ENCODE results near the gene RFC3.
"Not testable (repeated sequence)": the region's sequence is repeated elsewhere in the genome, so short reads cannot be mapped to it uniquely, and the experiment has no call there.

Gene RFC3, protein sequence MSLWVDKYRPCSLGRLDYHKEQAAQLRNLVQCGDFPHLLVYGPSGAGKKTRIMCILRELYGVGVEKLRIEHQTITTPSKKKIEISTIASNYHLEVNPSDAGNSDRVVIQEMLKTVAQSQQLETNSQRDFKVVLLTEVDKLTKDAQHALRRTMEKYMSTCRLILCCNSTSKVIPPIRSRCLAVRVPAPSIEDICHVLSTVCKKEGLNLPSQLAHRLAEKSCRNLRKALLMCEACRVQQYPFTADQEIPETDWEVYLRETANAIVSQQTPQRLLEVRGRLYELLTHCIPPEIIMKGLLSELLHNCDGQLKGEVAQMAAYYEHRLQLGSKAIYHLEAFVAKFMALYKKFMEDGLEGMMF

DNA sequence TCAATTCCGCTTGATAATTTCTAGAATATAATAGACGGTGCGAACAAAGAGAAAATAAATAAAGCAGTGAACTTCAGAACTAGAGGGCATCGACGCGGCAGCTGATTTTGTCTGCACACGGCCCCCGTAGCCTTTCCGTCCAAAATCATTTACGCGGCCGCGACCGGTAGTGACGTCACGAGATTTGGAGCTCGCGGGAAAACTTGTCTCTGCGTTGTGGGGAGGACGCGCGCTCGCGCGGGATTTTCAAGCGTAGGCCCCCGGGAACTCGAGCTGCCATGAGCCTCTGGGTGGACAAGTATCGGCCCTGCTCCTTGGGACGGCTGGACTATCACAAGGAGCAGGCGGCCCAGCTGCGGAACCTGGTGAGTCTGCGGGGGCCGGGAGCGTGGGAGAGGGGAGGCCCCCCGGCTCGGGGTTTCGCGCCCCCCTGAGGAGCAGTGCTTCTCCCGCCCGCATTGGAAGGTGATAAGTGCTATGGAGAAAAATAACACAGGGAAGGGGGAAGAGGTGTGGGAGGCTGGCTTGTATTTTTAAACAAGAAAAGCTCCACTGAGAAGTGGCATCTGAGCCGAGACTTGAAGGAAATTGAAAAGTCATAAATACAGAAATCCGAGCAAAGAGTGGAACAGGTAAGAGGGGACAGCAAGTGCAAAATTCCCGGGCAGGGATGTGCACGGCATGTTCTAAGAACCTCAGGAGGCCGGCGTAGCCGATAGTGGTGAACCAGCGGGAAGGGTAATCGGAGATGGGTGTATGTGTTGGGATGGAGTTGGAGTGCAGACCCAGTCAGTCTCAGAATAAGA lies at the start of gene RFC3:
Gene RFC3, plus strand, starts transcription at position 249 of the 806 bp plus-strand sequence. Its CDS starts 30 bp downstream, at position 279.
- DNase-seq: peak; percentile 86

DNA sequence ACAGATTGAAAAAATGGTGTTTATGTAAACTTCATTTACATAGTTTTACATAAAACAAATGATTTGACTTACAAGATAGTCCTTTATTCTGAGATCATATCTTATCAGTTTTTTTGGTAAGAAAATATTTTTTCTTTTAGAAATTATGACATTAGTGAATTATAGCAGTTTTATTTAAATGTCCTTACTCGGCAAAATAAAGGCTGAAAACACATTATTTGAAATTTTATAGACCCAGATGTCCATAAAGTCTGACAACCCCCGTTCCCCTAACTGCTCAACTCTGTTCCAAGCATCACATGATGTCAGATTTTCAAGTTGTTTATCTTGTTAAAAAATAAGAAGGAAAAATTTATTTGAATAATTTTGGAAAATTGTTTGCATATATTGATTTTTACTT lies 46.7 kb upstream of the RFC3 start:
- DNase-seq: no peak

DNA sequence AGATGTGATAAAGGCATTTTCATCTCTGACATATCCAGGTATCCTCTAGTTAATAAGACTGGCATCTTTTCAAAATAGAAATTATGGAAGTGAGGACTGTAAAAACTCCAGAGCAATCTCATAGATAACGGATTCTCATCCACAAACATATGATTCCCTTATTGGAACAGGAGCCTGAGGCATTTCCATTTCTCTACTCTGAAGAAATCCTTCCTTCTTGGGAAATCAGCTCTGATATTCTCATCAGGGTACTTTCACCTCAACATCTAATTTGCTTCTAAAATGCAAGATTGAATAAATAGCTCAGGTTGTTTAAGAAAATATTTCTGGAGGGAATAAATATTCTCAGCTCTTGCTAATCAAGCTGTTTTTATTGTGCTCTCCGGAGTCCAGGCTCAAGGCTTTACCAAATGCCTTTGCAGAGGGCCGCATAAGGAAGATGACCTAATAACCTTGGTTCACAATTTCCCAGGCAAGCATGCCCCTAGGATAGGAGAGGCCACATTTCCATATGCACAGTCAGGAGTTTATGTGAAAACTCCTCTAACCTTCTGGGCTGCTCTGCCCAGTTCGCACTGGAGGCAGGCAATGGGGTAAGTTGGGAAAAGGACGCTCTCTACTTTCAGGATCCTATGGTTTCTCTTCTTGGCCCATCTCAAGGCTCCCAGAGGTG lies 44.0 kb upstream of the RFC3 start:
- DNase-seq: no peak

DNA sequence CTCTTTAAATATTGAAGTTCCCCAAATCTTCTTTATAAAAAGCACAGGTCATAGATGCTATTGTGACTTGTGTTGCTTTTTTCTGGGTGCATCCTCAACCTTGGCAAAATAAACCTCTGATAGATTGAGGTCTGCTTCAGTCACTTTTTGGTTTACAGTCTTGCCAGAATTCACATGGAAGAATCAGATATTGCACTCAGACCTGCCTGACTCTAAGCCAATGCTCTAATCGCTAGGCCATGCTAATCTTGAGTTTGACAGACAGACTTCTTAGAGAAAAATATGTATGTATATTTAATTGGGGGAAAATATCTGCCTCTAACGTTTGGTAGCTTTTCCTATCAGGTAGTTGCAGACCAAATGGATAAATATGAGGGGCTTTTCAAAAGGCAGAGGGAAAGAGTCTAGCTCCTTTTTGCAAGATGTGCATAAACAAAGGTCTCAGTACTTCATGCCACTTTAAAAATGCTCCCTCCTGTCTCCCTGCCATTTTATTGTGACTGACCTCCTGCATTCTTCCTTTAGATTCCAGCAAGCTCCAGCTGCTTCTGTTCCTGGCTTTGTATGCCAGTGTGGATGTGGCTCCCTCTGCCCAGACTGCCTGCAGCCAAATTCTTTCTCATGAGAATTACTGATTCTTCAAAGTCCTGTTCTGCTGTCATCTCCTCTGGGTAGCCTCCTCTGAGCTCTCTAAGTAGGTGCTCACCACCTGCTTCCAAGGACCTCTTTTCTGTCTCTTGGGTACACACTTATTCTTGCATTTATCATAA lies 42.4 kb upstream of the RFC3 start:
- peak; percentile 10 for DNase-seq

DNA sequence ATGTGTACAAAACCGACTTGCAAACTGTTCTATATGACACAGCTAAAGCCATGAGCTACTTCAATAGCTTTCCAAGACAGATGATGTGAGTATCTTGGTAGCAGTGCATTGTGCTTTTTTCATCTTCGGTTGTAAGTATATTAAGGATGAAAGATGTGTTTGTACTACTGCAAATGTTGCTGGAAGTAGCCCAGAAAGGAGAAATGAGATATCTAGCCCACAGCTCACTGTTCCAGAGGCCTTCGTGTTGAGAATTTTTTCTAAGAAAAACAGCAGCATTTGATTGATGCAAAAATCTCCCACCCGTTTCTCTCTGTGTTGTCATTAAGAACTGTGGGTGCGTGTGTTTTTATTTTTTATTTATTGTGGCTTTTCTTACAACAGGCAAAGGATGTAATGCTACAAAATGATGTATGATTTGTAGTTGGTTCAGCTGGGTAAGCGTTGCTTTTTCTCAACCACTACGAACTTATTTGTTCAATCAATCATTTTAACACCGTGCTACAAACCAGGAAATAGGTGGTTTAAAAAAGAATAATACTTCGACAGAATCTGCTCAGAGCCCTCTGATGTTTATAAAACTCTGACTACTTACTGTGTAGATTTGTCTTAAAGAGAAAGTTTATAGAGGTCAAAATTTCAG lies 41.6 kb upstream of the RFC3 start:
- DNase-seq: no peak

DNA sequence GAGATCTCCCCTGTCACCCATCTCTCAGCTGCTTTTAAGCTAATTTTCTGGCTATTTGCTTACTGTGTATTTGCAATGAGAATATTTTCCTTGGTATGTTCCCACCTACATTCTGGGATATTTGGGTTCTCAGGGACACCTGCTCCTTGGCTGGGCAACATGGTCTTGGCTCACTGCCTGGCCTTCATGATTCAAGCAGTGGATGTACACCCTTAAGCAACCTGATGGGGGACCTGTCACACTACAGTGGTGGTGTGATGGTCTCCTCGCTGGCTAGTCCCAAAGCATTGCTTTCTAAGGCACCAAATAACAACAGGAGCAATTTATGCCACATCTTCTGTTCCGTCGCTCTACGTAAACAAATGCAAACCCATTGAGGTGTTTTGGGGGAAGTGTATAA lies 35.3 kb upstream of the RFC3 start:
- DNase-seq: no peak

DNA sequence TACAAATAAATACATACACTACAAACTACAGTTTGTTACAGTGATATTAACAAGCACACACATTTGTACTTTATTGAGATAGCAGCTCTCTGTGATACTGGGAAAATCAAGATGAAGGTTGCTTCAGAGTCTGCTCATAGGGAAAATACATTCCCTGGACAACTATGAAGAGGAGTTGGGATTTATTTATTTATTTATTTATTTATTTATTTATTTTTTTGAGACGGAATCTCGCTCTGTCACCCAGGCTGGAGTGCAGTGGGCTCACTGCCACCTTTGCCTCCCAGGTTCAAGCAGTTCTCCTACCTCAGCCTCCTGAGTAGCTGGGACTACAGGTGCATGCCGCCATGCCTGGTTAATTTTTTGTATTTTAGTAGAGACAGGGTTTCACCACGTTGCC lies 34.7 kb upstream of the RFC3 start:
- DNase-seq: not testable (repeated sequence)

DNA sequence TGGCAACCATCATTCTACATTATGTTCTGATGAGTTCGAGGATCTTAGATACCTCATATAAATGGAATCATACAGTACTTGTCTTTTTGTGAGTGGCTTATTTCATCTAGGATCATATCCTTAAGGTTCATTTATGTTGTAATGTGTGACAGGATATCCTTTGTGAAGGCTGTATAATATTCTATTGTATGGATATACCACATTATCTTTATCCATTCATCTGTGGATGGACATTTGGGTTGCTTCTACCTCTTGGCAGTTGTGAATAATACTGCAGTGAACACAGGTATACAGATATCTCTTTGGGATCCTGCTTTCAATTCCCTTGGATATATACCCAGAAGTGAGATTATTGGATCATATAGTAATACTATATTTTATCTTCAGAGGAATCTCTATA lies 33.2 kb upstream of the RFC3 start:
- no peak for DNase-seq

DNA sequence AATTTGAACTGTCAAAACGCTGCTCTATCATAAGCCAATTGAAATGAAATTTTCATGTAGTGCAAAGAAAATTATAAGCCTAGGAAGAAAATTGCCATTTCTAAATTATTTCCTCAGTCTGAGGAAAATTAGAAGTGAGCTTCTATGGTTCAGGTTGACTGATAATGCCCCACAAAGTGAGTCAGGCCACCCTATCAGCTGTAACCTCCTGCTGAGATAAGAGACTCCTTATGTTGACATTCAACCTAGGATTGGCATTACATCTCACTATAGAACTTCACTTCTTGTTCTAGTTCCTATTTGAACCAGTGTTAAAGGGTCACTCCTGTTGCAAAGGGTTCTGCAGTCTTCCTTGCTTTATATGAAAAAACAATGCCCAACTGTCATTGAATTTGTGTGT lies 32.6 kb upstream of the RFC3 start:
- peak; percentile 3 for DNase-seq

DNA sequence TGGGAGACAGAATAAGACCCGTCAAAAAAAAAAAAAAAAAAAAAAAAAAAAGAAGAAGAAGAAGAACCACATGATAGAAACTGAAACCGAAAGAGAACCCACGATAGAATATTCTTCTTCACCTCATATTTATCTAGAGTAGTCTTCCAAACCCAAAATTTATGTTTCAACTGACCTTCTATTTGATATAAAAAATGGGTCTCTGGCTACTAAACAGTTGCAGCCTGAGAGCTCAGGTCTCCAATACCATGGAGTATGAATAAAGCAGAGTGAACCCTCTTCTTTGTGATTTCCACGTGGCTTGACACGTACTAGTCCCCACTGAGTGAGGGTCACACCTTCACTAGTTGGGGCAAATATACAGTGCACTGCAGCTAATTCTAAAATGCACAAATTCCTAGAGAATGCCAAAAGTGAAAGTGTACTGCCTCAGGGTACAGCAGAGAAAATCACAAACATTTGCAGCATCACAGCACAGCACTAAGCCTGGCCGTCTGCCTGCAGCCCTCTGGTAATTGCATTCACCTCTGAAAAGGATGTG lies 30.8 kb upstream of the RFC3 start:
- DNase-seq: no peak

DNA sequence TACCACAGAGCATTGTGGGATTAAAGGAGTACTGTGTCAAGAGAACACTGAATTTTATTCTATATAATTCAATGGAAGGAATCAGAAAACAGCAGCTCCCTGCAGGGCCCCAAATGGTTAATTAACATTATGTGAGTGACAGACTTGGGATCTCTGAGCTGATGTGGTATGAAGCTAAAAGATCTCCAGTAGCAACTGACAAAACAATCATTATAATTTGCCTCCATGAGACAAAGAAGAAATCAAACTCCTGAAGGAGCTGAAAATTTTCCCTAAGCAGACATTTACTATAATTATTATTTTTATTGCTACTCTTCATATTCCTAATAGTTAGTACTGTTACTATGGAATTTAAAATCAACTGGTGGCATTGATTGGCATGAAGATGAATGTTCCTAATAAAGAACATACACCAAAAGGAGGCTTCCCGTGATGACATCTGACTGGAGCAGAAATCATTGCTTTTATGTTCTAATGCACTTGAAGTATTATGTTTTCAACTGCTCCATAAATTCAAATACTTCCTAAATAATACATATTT lies 28.8 kb upstream of the RFC3 start:
- DNase-seq: no peak

DNA sequence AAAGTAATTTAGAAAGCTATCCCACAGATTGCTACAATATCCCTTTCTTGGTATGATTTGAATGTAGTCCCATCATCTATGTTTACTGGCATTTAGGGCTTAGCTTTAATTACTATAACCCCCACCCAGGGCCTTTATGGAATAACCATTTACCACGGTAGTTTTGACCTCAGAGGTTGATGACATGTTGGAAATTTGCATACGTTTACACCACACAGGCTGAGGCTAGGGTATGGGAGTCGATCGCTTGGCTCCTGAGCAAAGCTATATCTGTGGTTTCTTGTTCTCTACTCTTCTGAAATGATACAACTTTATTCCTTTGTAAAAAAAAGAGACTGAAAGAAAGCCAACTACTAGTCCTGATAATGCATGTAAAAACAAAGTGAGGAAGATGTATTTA lies 28.2 kb upstream of the RFC3 start:
- DNase-seq: no peak

DNA sequence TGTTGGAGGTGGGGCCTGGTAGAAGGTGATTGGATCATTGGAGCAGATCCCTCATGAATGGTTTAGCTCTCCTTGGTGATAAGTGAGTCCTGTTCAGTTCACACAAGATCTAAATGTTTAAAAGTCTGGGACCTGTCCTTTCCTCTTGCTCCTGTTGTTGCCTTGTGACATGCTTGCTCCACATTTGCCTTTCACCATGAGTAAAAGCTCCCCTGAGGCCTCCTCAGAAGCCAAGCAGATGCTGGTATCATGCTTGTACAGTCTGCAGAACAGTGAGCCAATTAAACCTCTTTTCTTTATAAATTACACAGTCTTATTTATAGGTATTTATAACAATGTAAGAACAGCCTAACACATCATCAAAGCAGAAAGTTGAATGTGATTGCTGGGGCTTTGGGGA lies 24.2 kb upstream of the RFC3 start:
- DNase-seq: no peak

DNA sequence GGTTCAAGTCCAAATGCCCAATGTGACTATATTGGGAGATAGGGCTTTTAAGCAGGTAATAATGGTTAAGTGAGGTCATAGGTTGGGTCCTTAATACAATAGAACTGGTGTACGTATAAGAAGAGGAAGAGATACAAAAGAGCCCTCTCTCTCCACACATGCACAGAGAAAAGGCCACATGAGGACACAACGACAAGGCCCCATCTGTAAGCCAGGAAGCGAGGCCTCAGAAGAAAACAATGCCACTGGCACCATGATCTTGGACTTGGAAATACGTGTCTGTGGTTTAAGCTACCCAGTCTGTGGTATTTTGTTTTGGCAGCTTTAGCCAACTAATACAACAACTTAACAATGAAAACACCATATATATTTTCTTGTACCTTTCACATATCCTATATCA lies 23.4 kb upstream of the RFC3 start:
- DNase-seq: no peak

DNA sequence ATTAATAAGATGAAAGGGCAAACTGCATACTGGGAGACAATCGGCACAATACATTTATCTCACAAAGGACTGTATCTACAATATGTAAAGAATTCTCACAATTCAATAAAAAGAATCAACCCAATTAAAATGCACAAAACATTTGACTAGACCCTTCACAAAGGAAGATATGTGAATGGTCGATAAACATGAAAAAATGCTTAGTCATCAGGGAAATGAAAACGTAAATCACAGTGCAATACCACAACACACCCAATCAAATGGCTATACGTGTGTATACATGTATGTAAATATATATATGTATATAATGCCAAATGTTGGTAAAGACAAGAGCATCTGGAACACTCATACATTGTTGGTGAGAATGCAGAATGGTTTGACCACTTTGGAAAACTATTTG lies 21.9 kb upstream of the RFC3 start:
- DNase-seq: no peak

DNA sequence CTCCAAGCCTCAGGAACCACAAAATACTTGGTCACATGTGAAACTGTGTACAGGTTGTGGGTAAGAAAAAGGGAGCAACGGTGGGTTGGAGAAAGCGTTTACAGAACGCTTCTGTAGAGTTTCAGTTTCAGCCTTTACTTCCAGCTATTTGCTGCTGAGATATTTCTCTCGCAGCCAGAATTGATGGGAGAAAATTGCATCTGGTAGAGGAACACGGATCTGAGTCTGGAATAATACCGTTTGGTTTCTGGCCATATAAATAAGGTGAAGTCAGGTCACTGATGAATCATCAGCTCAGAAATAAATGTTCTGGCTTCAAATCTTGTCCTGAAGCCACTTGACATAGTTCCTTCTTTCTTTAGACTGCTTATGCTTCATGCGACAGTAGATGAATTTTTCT lies 20.3 kb upstream of the RFC3 start:
- DNase-seq: no peak

DNA sequence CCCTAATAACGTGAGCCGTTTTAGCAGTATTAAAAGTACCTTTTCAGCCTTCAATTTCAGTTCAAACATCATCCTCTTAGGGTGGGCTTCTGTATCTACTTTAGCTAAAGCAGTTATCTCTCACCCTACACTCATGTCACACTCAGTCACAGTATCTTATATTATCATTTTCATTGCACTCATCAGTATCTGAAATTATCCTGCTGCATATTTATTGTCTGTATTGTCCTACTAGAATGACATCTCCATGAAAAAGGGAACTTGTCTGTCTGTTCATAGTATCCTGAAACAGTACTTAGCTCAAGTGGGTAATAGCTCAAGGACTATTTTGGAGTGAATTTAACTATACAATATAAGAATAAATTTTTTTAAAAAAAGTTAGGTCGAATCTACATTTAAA lies 19.9 kb upstream of the RFC3 start:
- DNase-seq: no peak

DNA sequence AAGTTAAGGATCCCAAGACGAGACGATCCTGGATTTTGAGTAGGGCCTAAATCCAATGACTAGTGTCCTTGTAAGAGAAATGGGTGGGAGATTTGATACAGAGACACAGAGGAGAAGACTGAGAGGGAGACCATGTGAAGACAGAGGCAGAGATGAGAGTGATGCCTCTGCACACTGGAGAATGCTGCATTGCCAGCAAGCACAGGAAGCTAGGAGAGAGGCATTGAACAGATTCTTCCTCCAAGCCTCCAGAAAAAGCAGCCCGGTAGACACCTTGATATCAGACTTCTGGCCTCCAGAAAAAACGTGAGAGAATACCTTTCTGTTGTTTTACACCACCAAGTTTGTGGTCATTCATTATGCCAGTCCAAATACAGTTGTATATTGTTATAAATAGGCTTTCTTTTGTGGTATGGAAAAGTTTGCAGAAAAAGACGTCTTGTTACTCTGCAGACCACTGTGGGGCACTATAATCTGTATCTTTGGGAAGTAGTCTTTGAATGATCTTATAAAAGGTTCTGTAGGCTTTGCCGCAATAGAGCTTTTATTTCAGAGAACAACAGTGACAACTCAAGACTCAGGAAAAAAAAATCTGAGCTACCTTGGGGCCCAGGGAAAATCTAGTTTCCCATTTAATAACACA lies 17.9 kb upstream of the RFC3 start:
- DNase-seq: no peak

DNA sequence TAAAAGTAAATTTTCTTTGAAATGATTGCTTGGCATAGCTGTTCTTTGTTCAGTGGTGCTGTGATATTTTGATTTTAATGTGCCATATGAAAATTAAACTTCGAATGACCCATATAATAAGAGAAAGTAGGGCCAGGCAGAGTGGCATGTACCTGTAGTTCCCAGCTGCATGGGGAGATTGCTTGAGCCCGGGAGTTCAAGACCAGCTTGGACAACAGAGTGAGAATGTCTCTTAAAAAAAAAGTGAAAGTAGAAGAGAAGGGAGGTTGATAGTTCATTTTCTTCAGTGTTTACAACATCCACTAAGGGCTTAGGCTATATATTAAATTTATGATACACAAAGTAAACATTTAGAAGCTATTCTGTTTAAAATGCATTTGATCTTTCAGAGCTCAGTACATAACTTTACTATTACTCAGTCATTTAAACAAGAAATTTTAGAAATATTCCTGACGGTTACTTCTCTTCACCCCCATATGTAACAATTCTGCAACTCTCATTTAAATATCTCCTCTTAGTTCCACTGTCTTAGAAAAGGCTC lies 17.2 kb upstream of the RFC3 start:
- DNase-seq: no peak

DNA sequence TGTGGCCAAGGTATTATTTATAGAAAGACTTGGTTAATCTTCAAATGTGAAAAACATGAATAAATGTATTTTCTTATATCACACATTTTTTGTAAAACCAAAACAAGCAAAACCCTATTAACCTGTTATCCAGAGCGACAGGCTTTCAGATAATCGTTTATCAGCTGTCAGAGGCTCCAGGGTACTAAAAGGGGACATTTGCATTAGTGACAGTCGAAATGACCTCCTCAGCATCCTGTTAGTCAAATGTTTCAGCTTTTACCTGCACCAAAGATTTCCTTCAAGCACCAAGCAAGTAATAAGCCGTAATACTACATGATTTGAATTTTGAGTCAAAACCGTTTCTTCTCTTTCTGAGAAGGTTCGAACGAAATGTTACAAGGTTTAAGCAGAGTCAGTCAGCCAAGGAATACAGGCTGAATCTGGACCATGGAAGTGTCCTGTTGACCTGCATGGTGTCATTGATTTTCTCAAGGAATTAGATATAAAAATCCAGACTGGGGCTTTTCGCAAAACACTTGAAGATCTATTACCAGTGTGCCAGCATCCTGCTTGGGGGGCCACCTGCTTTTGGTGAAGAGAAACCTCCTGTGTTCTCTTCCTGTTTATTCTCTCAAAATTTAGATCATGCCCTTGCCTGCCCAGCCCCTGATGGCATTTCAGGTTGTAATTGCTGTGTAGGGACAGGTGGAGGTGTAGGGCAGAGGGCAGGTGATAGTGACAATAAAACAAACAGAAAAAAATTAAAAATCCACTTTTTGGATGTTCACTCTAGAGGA lies 11.3 kb upstream of the RFC3 start:
- DNase-seq: no peak

Measured in NCI-H510A treated with DMSO at 0.1 percent for 48 hours (cell line).